ENCODE measurements around the gene NDFIP1. TPM values are rescaled to one million over a fixed set of nuclear protein-coding genes. Genes with fewer than 3 reads are reported as not detected.

Gene NDFIP1
- total RNA-seq, 1 donor from 2014 or later: 62.1 TPM

- no peak for DNase-seq
- Histone ChIP-seq H3K27me3 (ENCODE audit: low read depth) (no peaks in the 10 kb centered on the region), H3K36me3 (peaks cover 6% of the 10 kb centered on the region), H3K4me3 (no peak overlapping the region), H3K27ac (replicated peaks) (no peak overlapping the region), H3K9me3 (replicated peaks) (no peaks in the 10 kb centered on the region), H3K4me1 (peaks cover 10% of the 10 kb centered on the region)
- TF ChIP-seq CTCF (IDR thresholded peaks at IDR 0.05; ENCODE audit: borderline replicate concordance): no peak
- intact Hi-C loops (cut with micrococcal nuclease): loop anchor here (10.0 kb wide), 1 partner anchor 155 kb away; no protein-coding TSS in a partner anchor
Observed at GRCh38 chr5:142159354-142159753, 50.8 kb downstream of the NDFIP1 start.

- no peaks in the 10 kb centered on the region for H3K36me3 ChIP-seq
- H3K27ac ChIP-seq (replicated peaks): no peak overlapping the region
- H3K9me3 ChIP-seq (replicated peaks): no peaks in the 10 kb centered on the region
- DNase-seq: no peak
- no peak for TF ChIP-seq CTCF (IDR thresholded peaks at IDR 0.05; ENCODE audit: borderline replicate concordance)
- H3K4me3 ChIP-seq: no peak overlapping the region
- peaks cover 28% of the 10 kb centered on the region for H3K4me1 ChIP-seq
- intact Hi-C loops (cut with micrococcal nuclease): no loop called here
- H3K27me3 ChIP-seq (ENCODE audit: low read depth): no peaks in the 10 kb centered on the region
Observed at GRCh38 chr5:142164315-142164714, 55.7 kb downstream of the NDFIP1 start.

GRCh38 chr5:142166754-142167153, 58.2 kb downstream of the NDFIP1 start:
- TF ChIP-seq CTCF (IDR thresholded peaks at IDR 0.05; ENCODE audit: borderline replicate concordance): no peak
- Histone ChIP-seq H3K27me3 (ENCODE audit: low read depth) (no peaks in the 10 kb centered on the region), H3K4me1 (peaks cover 31% of the 10 kb centered on the region), H3K4me3 (no peak overlapping the region), H3K36me3 (no peaks in the 10 kb centered on the region), H3K9me3 (replicated peaks) (no peaks in the 10 kb centered on the region), H3K27ac (replicated peaks) (peak overlapping the region; percentile 79)
- intact Hi-C loops (cut with micrococcal nuclease): no loop called here
- no peak for DNase-seq

GRCh38 chr5:142167458-142167857, 58.9 kb downstream of the NDFIP1 start:
- no peaks in the 10 kb centered on the region for H3K27me3 ChIP-seq (ENCODE audit: low read depth)
- intact Hi-C loops (cut with micrococcal nuclease): no loop called here
- no peaks in the 10 kb centered on the region for H3K36me3 ChIP-seq
- no peak for TF ChIP-seq CTCF (IDR thresholded peaks at IDR 0.05; ENCODE audit: borderline replicate concordance)
- peaks cover 31% of the 10 kb centered on the region for H3K4me1 ChIP-seq
- no peaks in the 10 kb centered on the region for H3K9me3 ChIP-seq (replicated peaks)
- peak overlapping the region; percentile 79 for H3K27ac ChIP-seq (replicated peaks)
- H3K4me3 ChIP-seq: no peak overlapping the region
- no peak for DNase-seq

DNA sequence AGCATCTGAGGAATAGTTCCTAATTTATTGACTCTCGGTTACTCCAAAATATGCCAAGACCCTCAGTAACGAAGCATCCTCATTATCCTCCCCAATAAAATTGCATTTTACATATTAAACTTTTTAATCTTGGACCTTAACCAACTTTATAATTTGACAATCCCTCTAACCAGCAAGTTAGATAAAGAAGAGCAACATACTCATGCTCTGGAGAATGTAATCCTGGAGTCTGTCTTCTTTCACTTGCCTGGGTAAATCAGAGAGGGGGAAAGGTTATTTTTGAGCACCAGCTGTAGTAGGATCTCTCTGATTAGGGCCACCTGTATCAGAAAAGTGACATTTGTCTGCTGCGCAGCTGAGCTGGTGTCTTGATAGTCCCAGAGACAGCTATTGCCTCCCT, 59.8 kb downstream of the NDFIP1 start:
- Histone ChIP-seq H3K27me3 (ENCODE audit: low read depth) (no peaks in the 10 kb centered on the region), H3K4me3 (no peak overlapping the region), H3K9me3 (replicated peaks) (no peaks in the 10 kb centered on the region), H3K27ac (replicated peaks) (no peak overlapping the region), H3K36me3 (no peaks in the 10 kb centered on the region), H3K4me1 (peaks cover 31% of the 10 kb centered on the region)
- no peak for TF ChIP-seq CTCF (IDR thresholded peaks at IDR 0.05; ENCODE audit: borderline replicate concordance)
- intact Hi-C loops (cut with micrococcal nuclease): no loop called here
- DNase-seq: no peak

Data from left ventricle myocardium inferior (tissue), 1 donor.